Panc1 (cell line): ENCODE data around the gene SSBP3. TPM values are rescaled to one million over a fixed set of nuclear protein-coding genes. Genes with fewer than 3 reads are reported as not detected.

ENCODE experiments used
- ATAC-seq: fragments of 200-7000 bp; cut with Tn5 transposase; 2 replicates; pipeline ENCODE4 v1.9.1; 2020; ENCODE audit warnings: mild to moderate bottlenecking, moderate library complexity
- BruUV-seq: library from RNA; stranded (reverse); fragments of 400-500 nt; replicated peaks from 2 replicates; lab custom pipeline; 2021; lab: Mats Ljungman, UMichigan
- CTCF ChIA-PET: fragments of 300-600 bp; sonication (Branson Sonifier 250); formaldehyde crosslinking; loops from one replicate; lab custom pipeline; 2022; ENCODE audit warnings: antibody characterized with exemption; lab: Charles Lee
- POLR2A ChIA-PET: fragments of 300-600 bp; sonication (Branson Sonifier 250); formaldehyde crosslinking; loops from one replicate; lab custom pipeline; 2022; ENCODE audit warnings: antibody characterized with exemption; lab: Charles Lee
- DNase-seq: peaks from one replicate; pipeline ENCODE4 v3.0.0-alpha.2; 2010; ENCODE audit warnings: low read depth, low spot score
- H3K27ac ChIP-seq: 2 replicates; pipeline ENCODE4 v1.5.1; 2011; ENCODE audit warnings: mild to moderate bottlenecking, low read length, inconsistent platforms
- H3K27me3 ChIP-seq: fragments of 200-500 bp; sonication (Bioruptor generic); 2 replicates; pipeline ENCODE4 v1.6.0; 2014; ENCODE audit warnings: low read length, inconsistent platforms; ENCODE audit not compliant: control insufficient read depth, insufficient read depth
- H3K36me3 ChIP-seq: fragments of 200-500 bp; sonication (Bioruptor generic); 2 replicates; pipeline ENCODE4 v1.5.1; 2014; ENCODE audit warnings: inconsistent platforms, mild to moderate bottlenecking, low read length, moderate library complexity; ENCODE audit not compliant: control insufficient read depth, insufficient read depth
- H3K4me1 ChIP-seq: 2 replicates; pipeline ENCODE4 v1.5.1; 2011; ENCODE audit warnings: inconsistent platforms, mild to moderate bottlenecking, low read length, moderate library complexity; ENCODE audit not compliant: control insufficient read depth, insufficient read depth
- H3K4me3 ChIP-seq, 2 experiments: 2 replicates each; pipeline ENCODE4 v1.5.1; 2011 to 2012; ENCODE audit warnings: low read depth in 2 of 2, low read length in 2 of 2, mild to moderate bottlenecking in 2 of 2, inconsistent platforms in 1 of 2, moderate library complexity in 1 of 2
- H3K9me3 ChIP-seq: fragments of 200-500 bp; sonication (Bioruptor generic); 2 replicates; pipeline ENCODE4 v1.5.1; 2014; ENCODE audit warnings: low read depth, mild to moderate bottlenecking, inconsistent platforms, low read length, moderate library complexity; ENCODE audit not compliant: control insufficient read depth, insufficient read depth
- CTCF ChIP-seq: fragments of 450-650 bp; IDR thresholded peaks from 2 replicates; pipeline ENCODE4 v1.5.1; 2017; ENCODE audit warnings: mild to moderate bottlenecking
- POLR2AphosphoS5 ChIP-seq: IDR thresholded peaks from 2 replicates; pipeline ENCODE4 v1.6.1; 2012; ENCODE audit warnings: mild to moderate bottlenecking, low read depth, low read length, moderate library complexity
- REST ChIP-seq, 2 experiments: IDR thresholded peaks; 2 replicates each; pipeline ENCODE4 v1.6.1; 2011 to 2012; ENCODE audit warnings: low read depth in 2 of 2, control low read depth in 1 of 2, low read length in 1 of 2, mild to moderate bottlenecking in 1 of 2, moderate library complexity in 1 of 2; ENCODE audit not compliant: insufficient read depth in 1 of 2
- SIN3A ChIP-seq: IDR thresholded peaks from 2 replicates; pipeline ENCODE4 v1.6.1; 2012; ENCODE audit warnings: low read depth, mild to moderate bottlenecking, low read length, moderate library complexity, borderline replicate concordance; ENCODE audit not compliant: insufficient read depth
- TCF7L2 ChIP-seq: IDR thresholded peaks from 2 replicates; pipeline ENCODE4 v1.6.1; 2011; ENCODE audit warnings: mild to moderate bottlenecking, low read depth, low read length, inconsistent platforms
- in situ Hi-C: cut with HindIII; loops from 2 replicates; pipeline ENCODE4 v1.10.0; 2016; ENCODE audit warnings: low sequenced_read_pairs, low pct_unique_long_range_greater_than_20kb
- intact Hi-C: fragments of 100-400 bp; cut with micrococcal nuclease; formaldehyde crosslinking; loops from one replicate; pipeline ENCODE4 v1.10.0; 2022; ENCODE audit not compliant: unreplicated experiment
- total RNA-seq: library from RNA; stranded (reverse); gene quantifications from one replicate; pipeline ENCODE4 v1.2.1, GENCODE V29; 2021; ENCODE audit not compliant: unreplicated experiment

The SSBP3 gene
- total RNA-seq, 1 experiment from 2014 or later = 22.5 TPM

DNA sequence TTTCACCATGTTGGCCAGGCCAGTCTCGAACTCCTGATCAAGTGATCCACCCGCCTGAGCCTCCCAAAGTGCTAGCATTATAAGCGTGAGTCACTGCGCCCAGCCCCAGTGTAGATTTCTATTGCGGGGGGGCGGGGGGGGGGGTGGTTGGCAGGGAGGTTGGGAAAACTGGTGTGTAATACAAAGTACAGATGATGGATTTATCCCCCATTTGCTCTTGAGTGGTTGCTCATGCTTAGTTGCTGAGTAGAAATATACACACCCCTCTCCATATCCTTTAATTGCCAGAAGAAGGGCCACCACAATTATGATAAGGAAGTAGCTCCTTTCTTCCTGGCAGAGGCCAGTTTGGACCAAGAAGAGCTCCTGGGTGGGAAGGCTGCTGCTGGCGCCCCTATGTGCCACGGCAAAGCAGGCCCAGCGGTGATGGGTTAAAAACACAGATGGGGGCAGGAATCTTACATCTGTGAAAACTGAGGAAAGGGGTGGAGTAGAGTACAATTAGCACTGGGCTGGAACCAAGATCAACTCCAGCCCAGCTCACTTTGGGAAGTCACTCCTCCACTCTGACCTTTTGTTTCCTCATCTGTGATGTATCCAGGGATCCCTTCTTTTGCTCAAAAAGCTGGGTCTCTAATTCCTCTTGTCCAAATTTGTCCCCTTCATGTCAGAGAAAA, 151.0 kb downstream of the SSBP3 start:
- CTCF ChIA-PET = no interaction called here
- Histone ChIP-seq H3K27me3 (no peaks in the 10 kb centered on the region), H3K27ac (no peak overlapping the region), H3K36me3 (no peaks in the 10 kb centered on the region), H3K4me1 (peaks cover 27% of the 10 kb centered on the region), H3K4me3 (no peak overlapping the region), H3K9me3 (no peaks in the 10 kb centered on the region)
- BruUV-seq = no TSS peak
- intact Hi-C loops = no loop called here
- DNase-seq = no peak
- ATAC-seq = no peak
- TF ChIP-seq TCF7L2 = no peak
- POLR2A ChIA-PET = no interaction called here
- in situ Hi-C loops = no loop called here

DNA sequence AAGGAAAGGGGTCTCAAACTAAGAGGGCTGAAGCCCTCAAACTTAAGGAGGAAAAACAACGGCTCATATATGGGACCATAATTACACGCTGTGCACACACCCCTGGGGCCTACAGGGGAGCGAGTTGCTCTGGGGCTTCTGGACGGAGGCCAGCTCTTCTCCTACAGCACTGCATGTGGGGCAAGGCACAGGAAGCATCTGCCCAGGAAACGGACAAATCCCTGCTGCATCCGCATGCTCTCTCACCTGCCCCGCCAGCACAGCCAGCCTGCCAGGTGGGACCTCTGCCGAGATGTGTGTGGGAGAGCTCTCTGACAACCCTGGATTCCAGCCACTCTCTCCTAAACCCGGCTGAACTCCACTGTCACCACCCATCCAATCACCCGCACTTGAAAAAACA, 152.1 kb downstream of the SSBP3 start:
- POLR2A ChIA-PET = interaction anchor here (0.6 kb wide), 2 partner anchors 33 to 137 kb away, joined by 3 to 4 read pairs; no protein-coding TSS in a partner anchor
- intact Hi-C loops = no loop called here
- Histone ChIP-seq H3K27ac (no peak overlapping the region), H3K27me3 (no peaks in the 10 kb centered on the region), H3K4me3 (no peak overlapping the region), H3K9me3 (no peaks in the 10 kb centered on the region), H3K36me3 (no peaks in the 10 kb centered on the region), H3K4me1 (peaks cover 34% of the 10 kb centered on the region)
- DNase-seq (no peak), ATAC-seq (no peak)
- no peak for TF ChIP-seq CTCF
- no peak for TF ChIP-seq SIN3A
- no peak for TF ChIP-seq POLR2AphosphoS5
- TF ChIP-seq REST (IDR thresholded peaks at IDR 0.05; ENCODE audit: insufficient read depth in 1 of 2, low read depth in 2 of 2, low read length in 1 of 2) = no peak
- no peak for TF ChIP-seq TCF7L2
- in situ Hi-C loops = no loop called here
- BruUV-seq = no TSS peak
- CTCF ChIA-PET = interaction anchor here (0.7 kb wide), 1 partner anchor 96 kb away, joined by 3 read pairs; no protein-coding TSS in a partner anchor

- H3K4me3 ChIP-seq = no peak overlapping the region
- POLR2A ChIA-PET = interaction anchor here (0.6 to 0.7 kb wide), 3 partner anchors 32 to 138 kb away, joined by 3 to 13 read pairs (median 4); no protein-coding TSS in a partner anchor
- in situ Hi-C loops = no loop called here
These were observed 152.7 kb downstream of the SSBP3 start for GRCh38 chr1:54253480-54253879.

More at GRCh38 chr1:54253480-54253879, 152.7 kb downstream of the SSBP3 start:
- Histone ChIP-seq H3K27ac (no peak overlapping the region), H3K27me3 (no peaks in the 10 kb centered on the region), H3K9me3 (no peaks in the 10 kb centered on the region), H3K36me3 (no peaks in the 10 kb centered on the region), H3K4me1 (peaks cover 36% of the 10 kb centered on the region)
- no TSS peak for BruUV-seq
- TF ChIP-seq TCF7L2 (no peak), CTCF (no peak), REST (IDR thresholded peaks at IDR 0.05; ENCODE audit: insufficient read depth in 1 of 2, low read depth in 2 of 2, low read length in 1 of 2) (no peak), POLR2AphosphoS5 (no peak), SIN3A (no peak)
- ATAC-seq (peak; percentile 71), DNase-seq (no peak)
- intact Hi-C loops = no loop called here
- CTCF ChIA-PET = interaction anchor here (0.5 to 0.7 kb wide), 2 partner anchors 97 to 279 kb away, joined by 3 to 8 read pairs; no protein-coding TSS in a partner anchor
